Prostate gland (tissue), 2 donors: ENCODE measurements around the gene APOBEC2.

Experiments used
- CTCF ChIP-seq, 4 experiments: fragments of 200-600 bp in 2 of 4; fragments of 450-650 bp in 2 of 4; sonication (generic) in 2 of 4; IDR thresholded peaks; 1 replicate in 3 of 4; 2 replicates in 1 of 4; pipeline ENCODE4 v1.5.1; 2016 to 2019; ENCODE audit warnings: antibody characterized with exemption in 4 of 4, mild to moderate bottlenecking in 2 of 4, moderate library complexity in 2 of 4
- POLR2A ChIP-seq: fragments of 450-650 bp; IDR thresholded peaks from one replicate; pipeline ENCODE4 v1.6.1; 2016; ENCODE audit warnings: antibody characterized with exemption, mild to moderate bottlenecking
- POLR2AphosphoS5 ChIP-seq: sonication (generic); formaldehyde crosslinking; IDR thresholded peaks from one replicate; pipeline ENCODE4 v1.6.1; 2017; ENCODE audit warnings: antibody characterized with exemption

GRCh38 chr6:41064841-41065240, 11.8 kb downstream of the APOBEC2 start:
- TF ChIP-seq CTCF (IDR thresholded peaks at IDR 0.05) (no peak), POLR2A (no peak), POLR2AphosphoS5 (no peak)
